Epithelial cell of proximal tubule (primary cell): ENCODE results near the gene UBE2R2. TPM values are rescaled to one million over a fixed set of nuclear protein-coding genes. Genes with fewer than 3 reads are reported as not detected.

ENCODE experiments used
- DNase-seq: peaks from one replicate; pipeline ENCODE4 v3.0.0-alpha.2; 2011; ENCODE audit warnings: low read depth
- H3K4me3 ChIP-seq: 2 replicates; pipeline ENCODE4 v1.5.1; 2011; ENCODE audit warnings: low read depth, mild to moderate bottlenecking, low read length
- total RNA-seq: library from RNA; depleted of rRNA; stranded (reverse); fragments of >200 nt; gene quantifications from 2 replicates; pipeline ENCODE4 v1.2.3, GENCODE V29; 2015
- TF ChIP-seq, protein P1 (sequence below): conservative IDR thresholded peaks from 2 replicates; pipeline ENCODE4 v1.5.1; 2012; ENCODE audit warnings: low read depth, mild to moderate bottlenecking, low read length

UBE2R2 gene
- total RNA-seq, 1 donor from 2014 or later: 27.4 TPM

GRCh38 chr9:33850677-33851076, 33.7 kb downstream of the UBE2R2 start:
- no peak overlapping the region for H3K4me3 ChIP-seq
- DNase-seq: no peak

GRCh38 chr9:33851301-33851700, 34.3 kb downstream of the UBE2R2 start:
- DNase-seq: no peak
- TF ChIP-seq, protein P1, sequence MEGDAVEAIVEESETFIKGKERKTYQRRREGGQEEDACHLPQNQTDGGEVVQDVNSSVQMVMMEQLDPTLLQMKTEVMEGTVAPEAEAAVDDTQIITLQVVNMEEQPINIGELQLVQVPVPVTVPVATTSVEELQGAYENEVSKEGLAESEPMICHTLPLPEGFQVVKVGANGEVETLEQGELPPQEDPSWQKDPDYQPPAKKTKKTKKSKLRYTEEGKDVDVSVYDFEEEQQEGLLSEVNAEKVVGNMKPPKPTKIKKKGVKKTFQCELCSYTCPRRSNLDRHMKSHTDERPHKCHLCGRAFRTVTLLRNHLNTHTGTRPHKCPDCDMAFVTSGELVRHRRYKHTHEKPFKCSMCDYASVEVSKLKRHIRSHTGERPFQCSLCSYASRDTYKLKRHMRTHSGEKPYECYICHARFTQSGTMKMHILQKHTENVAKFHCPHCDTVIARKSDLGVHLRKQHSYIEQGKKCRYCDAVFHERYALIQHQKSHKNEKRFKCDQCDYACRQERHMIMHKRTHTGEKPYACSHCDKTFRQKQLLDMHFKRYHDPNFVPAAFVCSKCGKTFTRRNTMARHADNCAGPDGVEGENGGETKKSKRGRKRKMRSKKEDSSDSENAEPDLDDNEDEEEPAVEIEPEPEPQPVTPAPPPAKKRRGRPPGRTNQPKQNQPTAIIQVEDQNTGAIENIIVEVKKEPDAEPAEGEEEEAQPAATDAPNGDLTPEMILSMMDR: no peak
- H3K4me3 ChIP-seq: no peak overlapping the region

More at GRCh38 chr9:33850677-33851076, 33.7 kb downstream of the UBE2R2 start:
- TF ChIP-seq, protein P1: no peak

DNA sequence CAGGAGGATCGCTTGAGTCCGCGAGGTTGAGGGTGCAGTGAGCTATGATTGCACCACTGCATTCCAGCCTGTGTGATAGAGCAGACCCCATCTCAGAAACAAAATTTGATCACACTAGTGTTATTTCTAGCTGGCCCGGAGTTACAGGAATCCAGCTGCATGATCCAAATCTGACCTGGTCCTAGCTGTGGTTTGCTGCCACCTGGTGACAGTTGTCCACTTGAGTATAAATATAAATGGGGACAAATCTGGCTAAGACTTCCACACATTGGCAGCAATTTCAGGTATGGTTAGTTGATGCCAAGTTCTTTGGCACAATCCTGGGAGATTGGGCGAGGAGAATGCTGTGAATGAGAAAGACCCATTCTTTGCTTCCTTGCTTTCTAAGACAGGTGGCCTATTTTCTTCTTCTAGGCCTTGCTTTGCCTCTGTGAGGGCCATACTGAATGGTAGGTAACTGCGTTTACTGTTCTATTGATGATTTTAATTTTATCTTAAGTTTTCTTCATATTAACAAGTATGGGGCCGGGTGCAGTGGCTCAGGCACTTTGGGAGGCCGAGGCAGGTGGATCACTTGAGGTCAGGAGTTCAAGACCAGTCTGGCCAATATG, 35.4 kb downstream of the UBE2R2 start:
- no peak for DNase-seq
- TF ChIP-seq, protein P1: peak; percentile 71
- no peak overlapping the region for H3K4me3 ChIP-seq

DNA sequence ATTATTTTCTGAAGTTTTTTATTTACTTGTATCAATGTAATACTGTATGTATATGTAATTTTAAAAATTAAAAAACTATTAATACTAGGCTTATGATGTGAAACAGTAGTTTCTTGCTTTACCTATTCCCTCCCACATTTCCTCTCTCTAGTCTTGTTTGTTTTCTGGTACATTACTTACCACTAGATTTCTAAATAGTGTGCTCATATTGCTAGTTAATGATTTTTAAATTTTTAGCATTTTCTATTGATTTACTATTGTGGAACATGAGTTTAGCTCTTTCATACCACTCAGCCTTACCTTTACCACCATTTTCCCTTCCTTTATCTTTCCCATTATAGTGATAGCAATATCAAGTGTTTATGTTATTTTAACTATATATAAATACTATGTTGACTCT, 39.3 kb downstream of the UBE2R2 start:
- DNase-seq: no peak
- no peak overlapping the region for H3K4me3 ChIP-seq
- TF ChIP-seq, protein P1: no peak

DNA sequence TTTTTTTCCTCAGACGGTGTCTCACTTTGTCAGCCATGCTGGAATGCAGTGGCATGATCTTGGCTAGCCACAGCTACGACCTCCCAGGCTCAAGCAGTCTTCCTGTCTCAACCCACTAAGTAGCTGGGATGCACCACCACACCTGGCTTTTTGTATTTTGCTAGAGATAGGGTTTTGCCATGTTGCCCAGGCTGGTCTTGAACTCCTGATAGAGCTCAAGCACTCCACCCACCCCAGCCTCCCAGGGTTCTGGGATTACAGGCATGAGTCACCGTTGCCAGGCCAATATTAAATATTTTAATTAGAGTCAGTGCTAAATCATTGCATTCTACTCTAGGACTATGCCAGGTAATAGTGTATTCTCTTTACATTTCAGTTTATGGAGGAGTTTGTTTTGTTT, 41.5 kb downstream of the UBE2R2 start:
- H3K4me3 ChIP-seq: no peak overlapping the region
- DNase-seq: no peak
- TF ChIP-seq, protein P1: no peak

DNA sequence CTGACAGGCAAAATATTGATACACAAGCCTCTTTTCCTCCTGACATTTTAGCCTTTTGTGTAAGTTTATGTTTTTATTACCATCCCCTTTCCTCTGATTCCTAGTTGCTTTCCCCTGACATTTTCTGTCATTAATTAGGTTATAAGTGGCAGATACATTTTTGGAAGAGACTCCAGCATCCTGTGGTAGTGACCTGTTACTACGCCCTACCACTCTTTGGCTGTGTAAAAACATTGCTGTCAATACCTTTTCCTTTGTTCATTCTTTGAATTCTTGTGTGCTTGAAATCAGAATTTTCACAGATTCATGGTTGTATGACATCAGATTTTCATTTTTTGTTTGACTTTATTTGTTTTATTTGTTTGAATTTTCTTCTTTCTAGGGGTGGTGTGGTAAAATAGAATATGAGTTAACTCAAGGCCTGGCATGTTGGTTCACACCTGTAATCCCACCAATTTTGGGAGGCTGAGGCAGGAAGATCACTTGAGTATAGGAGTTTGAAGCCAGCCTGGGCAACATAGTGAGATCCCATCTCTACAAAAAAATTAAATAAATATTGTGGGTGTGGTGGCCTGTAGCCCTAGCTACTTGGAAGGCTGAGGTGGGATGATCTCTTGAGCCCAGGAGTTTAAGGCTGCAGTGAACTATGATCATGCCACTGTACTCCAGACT, 43.4 kb downstream of the UBE2R2 start:
- TF ChIP-seq, protein P1: peak; percentile 22
- no peak for DNase-seq

More for the DNA sequence above, 43.4 kb downstream of the UBE2R2 start:
- H3K4me3 ChIP-seq: no peak overlapping the region
